Uterus (tissue), 2 donors: ENCODE data around the gene NPFFR2.

Experiments
- CTCF ChIP-seq, 4 experiments: fragments of 200-600 bp in 2 of 4; fragments of 450-650 bp in 2 of 4; sonication (generic) in 2 of 4; IDR thresholded peaks; one replicate each; pipeline ENCODE4 v1.5.1; 2016 to 2019; ENCODE audit warnings: antibody characterized with exemption in 4 of 4, mild to moderate bottlenecking in 2 of 4, moderate library complexity in 1 of 4
- POLR2A ChIP-seq, 2 donors: fragments of 450-650 bp; IDR thresholded peaks; one replicate each; pipeline ENCODE4 v1.6.1; 2016; ENCODE audit warnings: antibody characterized with exemption in 2 of 2, mild to moderate bottlenecking in 1 of 2, moderate library complexity in 1 of 2

GRCh38 chr4:71994559-71994958, 37.2 kb upstream of the NPFFR2 start:
- TF ChIP-seq CTCF (IDR thresholded peaks at IDR 0.05) (no peak), POLR2A (IDR thresholded peaks at IDR 0.05) (no peak)
